HepG2 (cell line): Measurements from ENCODE around the gene PRDM12. TPM values are rescaled to one million over a fixed set of nuclear protein-coding genes. Genes with fewer than 3 reads are reported as not detected.

Experiments used
- ARID5B ChIP-seq: IDR thresholded peaks from 2 replicates; pipeline ENCODE4 v1.4.0; 2020; ENCODE audit warnings: mild to moderate bottlenecking, missing genetic modification reagents
- GABPA ChIP-seq, 2 experiments: IDR thresholded peaks; 2 replicates each; pipeline ENCODE4 v1.6.1; 2011 to 2016; ENCODE audit warnings: low read depth in 2 of 2, low read length in 1 of 2, missing biosample characterization in 1 of 2, missing genetic modification characterization in 1 of 2
- GTF3A ChIP-seq: sonication (generic); formaldehyde crosslinking; conservative IDR thresholded peaks from 2 replicates; pipeline ENCODE4 v1.4.0; 2020; ENCODE audit warnings: mild to moderate bottlenecking, missing genetic modification reagents
- IRX3 ChIP-seq: sonication (generic); formaldehyde crosslinking; IDR thresholded peaks from 2 replicates; pipeline ENCODE4 v1.8.1; 2023; ENCODE audit warnings: mild to moderate bottlenecking, low read depth, missing genetic modification reagents, borderline replicate concordance
- MAZ ChIP-seq, 2 experiments: sonication (generic) in 1 of 2; formaldehyde crosslinking in 1 of 2; IDR thresholded peaks; 2 replicates each; pipeline versions ENCODE4 v1.5.0 to v1.6.1; 2012 to 2020; ENCODE audit warnings: low read depth in 2 of 2, mild to moderate bottlenecking in 2 of 2, borderline replicate concordance in 1 of 2, improper control_type of control experiment in 1 of 2, low read length in 1 of 2, missing genetic modification reagents in 1 of 2, moderate library complexity in 1 of 2
- ONECUT2 ChIP-seq: sonication (generic); formaldehyde crosslinking; IDR thresholded peaks from 2 replicates; pipeline ENCODE4 v1.4.0; 2020; ENCODE audit warnings: missing genetic modification reagents
- RFX3 ChIP-seq: IDR thresholded peaks from 2 replicates; pipeline ENCODE4 v1.6.1; 2016; ENCODE audit warnings: missing biosample characterization, missing genetic modification reagents
- SOX6 ChIP-seq, 2 experiments: fragments of 450-650 bp in 1 of 2; sonication (generic) in 1 of 2; formaldehyde crosslinking in 1 of 2; IDR thresholded peaks; 2 replicates each; pipeline versions ENCODE4 v1.4.0 to v1.6.1; 2017 to 2020; ENCODE audit warnings: antibody characterized with exemption in 1 of 2, mild to moderate bottlenecking in 1 of 2, missing genetic modification reagents in 1 of 2
- TCF12 ChIP-seq, 2 experiments: fragments of 450-650 bp in 1 of 2; sonication (generic) in 1 of 2; formaldehyde crosslinking in 1 of 2; IDR thresholded peaks; 2 replicates each; pipeline versions ENCODE4 v1.6.1 to v1.8.0; 2017 to 2022; ENCODE audit warnings: antibody characterized with exemption in 1 of 2, mild to moderate bottlenecking in 1 of 2, missing genetic modification reagents in 1 of 2, moderate library complexity in 1 of 2
- TCF7L2 ChIP-seq: IDR thresholded peaks from 2 replicates; pipeline ENCODE4 v1.6.1; 2011; ENCODE audit warnings: mild to moderate bottlenecking, low read depth, low read length, moderate library complexity
- ZNF331 ChIP-seq: sonication (generic); formaldehyde crosslinking; IDR thresholded peaks from 2 replicates; pipeline ENCODE4 v1.4.0; 2020; ENCODE audit warnings: missing genetic modification reagents
- ZNF337 ChIP-seq: sonication (generic); formaldehyde crosslinking; IDR thresholded peaks from 2 replicates; pipeline ENCODE4 v1.5.1; 2020; ENCODE audit warnings: missing genetic modification reagents, low read depth, mild to moderate bottlenecking, borderline replicate concordance
- ZNF432 ChIP-seq: sonication (generic); formaldehyde crosslinking; IDR thresholded peaks from 2 replicates; pipeline ENCODE4 v1.5.0; 2020; ENCODE audit warnings: missing genetic modification reagents, mild to moderate bottlenecking, borderline replicate concordance
- ZNF616 ChIP-seq: sonication (generic); formaldehyde crosslinking; IDR thresholded peaks from 2 replicates; pipeline ENCODE4 v1.5.0; 2020; ENCODE audit warnings: low read depth, mild to moderate bottlenecking, missing genetic modification reagents
- ZNF816 ChIP-seq: sonication (generic); formaldehyde crosslinking; IDR thresholded peaks from 2 replicates; pipeline ENCODE4 v1.8.0; 2022; ENCODE audit warnings: missing genetic modification reagents, mild to moderate bottlenecking, borderline replicate concordance
- polyA plus RNA-seq, 8 experiments: library from polyadenylated mRNA; depleted of rRNA in 3 of 8; stranded (reverse) in 7 of 8; unstranded in 1 of 8; fragments of >200 nt; fragmentation: Illumina TruSeq in 4 of 8; extraction: Trizol in 4 of 8; gene quantifications; 2 replicates each; pipeline versions ENCODE4 v1.2.1 to v1.2.3, GENCODE V29; 2011 to 2016; ENCODE audit warnings: low read depth in 4 of 8, missing spikeins in 1 of 8, mixed read lengths in 1 of 8; ENCODE audit not compliant: insufficient read depth in 1 of 8
- total RNA-seq, 5 experiments: library from RNA; depleted of rRNA; stranded (reverse); fragments of >200 nt; fragmentation: Illumina TruSeq; extraction: Trizol; gene quantifications; 2 replicates each; pipeline ENCODE4 v1.2.3, GENCODE V29; 2016; ENCODE audit warnings: low read depth in 1 of 5
- TF ChIP-seq, protein P1 (sequence below): sonication (generic); formaldehyde crosslinking; IDR thresholded peaks from 2 replicates; pipeline ENCODE4 v1.4.0; 2020; ENCODE audit warnings: missing genetic modification reagents, mild to moderate bottlenecking, borderline replicate concordance
- TF ChIP-seq, protein P2 (sequence below): sonication (generic); formaldehyde crosslinking; IDR thresholded peaks from 2 replicates; pipeline ENCODE4 v1.8.0; 2022; ENCODE audit warnings: mild to moderate bottlenecking, missing genetic modification reagents, moderate library complexity
- TF ChIP-seq, protein P3 (sequence below): IDR thresholded peaks from 2 replicates; pipeline ENCODE4 v1.6.1; 2016; ENCODE audit warnings: missing genetic modification reagents, missing compliant biosample characterization

PRDM12 gene
- total and polyA plus RNA-seq, 2 of the 13 experiments (the other 11 are each of a cell fraction or from before 2014, with no cell fraction given), result 0.04 to 0.07 TPM

DNA sequence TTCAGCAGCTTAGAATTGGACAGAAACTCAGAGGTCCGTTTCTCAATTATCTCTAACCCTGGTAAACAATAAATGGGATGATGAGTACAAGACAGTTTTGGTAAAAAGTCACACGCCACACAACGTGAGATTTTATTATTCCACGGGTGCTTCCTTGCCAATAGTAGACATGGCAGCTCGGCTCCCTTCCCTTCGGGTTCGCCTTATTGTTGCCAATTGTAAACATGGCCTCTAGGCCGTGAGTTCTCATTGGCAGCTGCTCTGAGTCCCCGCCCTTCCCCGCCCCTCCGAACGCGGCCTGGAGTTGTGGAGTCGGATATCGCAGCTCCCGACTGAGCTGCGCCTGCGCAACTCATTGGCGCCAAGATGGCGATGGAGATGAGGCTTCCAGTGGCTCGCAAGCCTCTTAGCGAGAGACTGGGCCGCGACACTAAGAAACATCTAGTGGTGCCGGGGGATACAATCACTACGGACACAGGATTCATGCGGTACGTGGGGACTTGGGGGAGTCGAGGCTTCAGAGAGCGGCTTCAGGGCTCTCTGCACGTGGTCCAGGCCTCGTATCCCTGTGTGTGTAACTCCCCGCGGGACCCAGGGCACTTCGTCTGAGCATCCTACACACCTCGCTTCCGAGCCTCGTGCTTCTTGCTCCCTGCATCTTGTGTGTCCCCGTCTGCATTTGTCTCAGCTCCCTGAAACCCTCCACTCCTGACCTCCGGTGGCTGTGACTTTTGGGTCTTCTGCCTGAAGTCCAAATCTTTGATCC lies 29.2 kb downstream of the PRDM12 start, which contains the start of gene EXOSC2 (continued):
- TF ChIP-seq RFX3 (CRISPR knock-in tag) (no peak), ZNF331 (CRISPR knock-in tag) (peak; percentile 42; the same call in 1 of the 2 replicates), ZNF816 (CRISPR knock-in tag) (no peak), GTF3A (CRISPR knock-in tag) (no peak), ZNF432 (no peak), IRX3 (CRISPR knock-in tag) (no peak), ONECUT2 (CRISPR knock-in tag) (peak; percentile 62; the same call in 1 of the 2 replicates), ZNF337 (CRISPR knock-in tag) (peak; percentile 58; the same call in 1 of the 2 replicates), MAZ (IDR thresholded peaks at IDR 0.05; ENCODE audit: borderline replicate concordance, low read depth, low read length) (peak; percentile 49; the same call in 1 of the 2 replicates), MAZ (CRISPR knock-in tag; IDR thresholded peaks at IDR 0.05; ENCODE audit: low read depth) (peak; percentile 50; the same call in 1 of the 2 replicates), ARID5B (CRISPR knock-in tag) (peak; percentile 36; the same call in 1 of the 2 replicates), TCF12 (IDR thresholded peaks at IDR 0.05) (no peak), TCF12 (CRISPR knock-in tag; IDR thresholded peaks at IDR 0.05) (no peak), SOX6 (IDR thresholded peaks at IDR 0.05) (no peak), SOX6 (CRISPR knock-in tag; IDR thresholded peaks at IDR 0.05) (peak; percentile 25; the same call in 1 of the 2 replicates), GABPA (IDR thresholded peaks at IDR 0.05; ENCODE audit: low read depth, low read length) (no peak), GABPA (CRISPR knock-in tag; IDR thresholded peaks at IDR 0.05; ENCODE audit: low read depth) (peak; percentile 71), ZNF616 (CRISPR knock-in tag) (no peak), TCF7L2 (no peak)
- TF ChIP-seq, protein P1, sequence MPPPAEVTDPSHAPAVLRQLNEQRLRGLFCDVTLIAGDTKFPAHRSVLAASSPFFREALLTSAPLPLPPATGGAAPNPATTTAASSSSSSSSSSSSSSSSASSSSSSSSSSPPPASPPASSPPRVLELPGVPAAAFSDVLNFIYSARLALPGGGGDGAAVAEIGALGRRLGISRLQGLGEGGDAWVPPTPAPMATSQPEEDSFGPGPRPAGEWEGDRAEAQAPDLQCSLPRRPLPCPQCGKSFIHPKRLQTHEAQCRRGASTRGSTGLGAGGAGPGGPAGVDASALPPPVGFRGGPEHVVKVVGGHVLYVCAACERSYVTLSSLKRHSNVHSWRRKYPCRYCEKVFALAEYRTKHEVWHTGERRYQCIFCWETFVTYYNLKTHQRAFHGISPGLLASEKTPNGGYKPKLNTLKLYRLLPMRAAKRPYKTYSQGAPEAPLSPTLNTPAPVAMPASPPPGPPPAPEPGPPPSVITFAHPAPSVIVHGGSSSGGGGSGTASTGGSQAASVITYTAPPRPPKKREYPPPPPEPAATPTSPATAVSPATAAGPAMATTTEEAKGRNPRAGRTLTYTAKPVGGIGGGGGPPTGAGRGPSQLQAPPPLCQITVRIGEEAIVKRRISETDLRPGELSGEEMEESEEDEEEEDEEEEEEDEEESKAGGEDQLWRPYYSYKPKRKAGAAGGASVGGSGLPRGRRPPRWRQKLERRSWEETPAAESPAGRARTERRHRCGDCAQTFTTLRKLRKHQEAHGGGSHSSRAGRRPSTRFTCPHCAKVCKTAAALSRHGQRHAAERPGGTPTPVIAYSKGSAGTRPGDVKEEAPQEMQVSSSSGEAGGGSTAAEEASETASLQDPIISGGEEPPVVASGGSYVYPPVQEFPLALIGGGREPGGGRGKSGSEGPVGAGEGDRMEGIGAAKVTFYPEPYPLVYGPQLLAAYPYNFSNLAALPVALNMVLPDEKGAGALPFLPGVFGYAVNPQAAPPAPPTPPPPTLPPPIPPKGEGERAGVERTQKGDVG (CRISPR knock-in tag), result no peak
- TF ChIP-seq, protein P2, sequence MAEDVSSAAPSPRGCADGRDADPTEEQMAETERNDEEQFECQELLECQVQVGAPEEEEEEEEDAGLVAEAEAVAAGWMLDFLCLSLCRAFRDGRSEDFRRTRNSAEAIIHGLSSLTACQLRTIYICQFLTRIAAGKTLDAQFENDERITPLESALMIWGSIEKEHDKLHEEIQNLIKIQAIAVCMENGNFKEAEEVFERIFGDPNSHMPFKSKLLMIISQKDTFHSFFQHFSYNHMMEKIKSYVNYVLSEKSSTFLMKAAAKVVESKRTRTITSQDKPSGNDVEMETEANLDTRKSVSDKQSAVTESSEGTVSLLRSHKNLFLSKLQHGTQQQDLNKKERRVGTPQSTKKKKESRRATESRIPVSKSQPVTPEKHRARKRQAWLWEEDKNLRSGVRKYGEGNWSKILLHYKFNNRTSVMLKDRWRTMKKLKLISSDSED, result no peak
- TF ChIP-seq, protein P3, sequence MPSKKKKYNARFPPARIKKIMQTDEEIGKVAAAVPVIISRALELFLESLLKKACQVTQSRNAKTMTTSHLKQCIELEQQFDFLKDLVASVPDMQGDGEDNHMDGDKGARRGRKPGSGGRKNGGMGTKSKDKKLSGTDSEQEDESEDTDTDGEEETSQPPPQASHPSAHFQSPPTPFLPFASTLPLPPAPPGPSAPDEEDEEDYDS (CRISPR knock-in tag), result peak; percentile 87
